Stimulated activated CD8-positive, alpha-beta memory T cell treated with anti-CD3 and anti-CD28 coated beads, Interleukin-15, amount 100 ng/mL, for 24 hours (primary cell): ENCODE measurements around the gene APOBEC4.
"Not testable (repeated sequence)": the region's sequence is repeated elsewhere in the genome, so short reads cannot be mapped to it uniquely, and the experiment has no call there.

ENCODE experiments used
- DNase-seq: peaks from one replicate; pipeline ENCODE4 v3.0.0-alpha.2; 2020; ENCODE audit warnings: low read depth

Gene APOBEC4

GRCh38 chr1:183652547-183653461, at the start of gene APOBEC4:
APOBEC4 (minus strand) TSS chr1:183653316; CDS start chr1:183648781, 4,535 bp downstream.
- no peak for DNase-seq

DNA sequence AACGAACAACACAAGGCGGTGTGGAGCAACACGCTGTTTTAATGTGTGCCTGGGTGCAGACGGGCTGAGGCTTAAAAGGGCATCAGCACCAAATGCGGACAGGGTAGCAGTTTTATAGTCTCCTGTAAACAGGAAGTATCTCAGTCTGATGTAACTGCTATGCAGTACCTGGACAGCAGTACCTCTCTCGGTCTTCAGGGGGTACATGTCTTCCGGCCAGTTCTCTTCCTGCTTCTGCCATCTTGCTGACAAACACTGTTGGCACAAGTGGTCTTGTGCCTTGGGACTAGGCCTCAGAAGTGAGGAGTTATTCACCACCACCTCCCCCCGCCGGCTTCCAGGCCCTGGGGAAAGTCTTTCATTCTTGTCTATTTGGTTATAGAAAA, 49.7 kb upstream of the APOBEC4 start:
- no peak for DNase-seq

DNA sequence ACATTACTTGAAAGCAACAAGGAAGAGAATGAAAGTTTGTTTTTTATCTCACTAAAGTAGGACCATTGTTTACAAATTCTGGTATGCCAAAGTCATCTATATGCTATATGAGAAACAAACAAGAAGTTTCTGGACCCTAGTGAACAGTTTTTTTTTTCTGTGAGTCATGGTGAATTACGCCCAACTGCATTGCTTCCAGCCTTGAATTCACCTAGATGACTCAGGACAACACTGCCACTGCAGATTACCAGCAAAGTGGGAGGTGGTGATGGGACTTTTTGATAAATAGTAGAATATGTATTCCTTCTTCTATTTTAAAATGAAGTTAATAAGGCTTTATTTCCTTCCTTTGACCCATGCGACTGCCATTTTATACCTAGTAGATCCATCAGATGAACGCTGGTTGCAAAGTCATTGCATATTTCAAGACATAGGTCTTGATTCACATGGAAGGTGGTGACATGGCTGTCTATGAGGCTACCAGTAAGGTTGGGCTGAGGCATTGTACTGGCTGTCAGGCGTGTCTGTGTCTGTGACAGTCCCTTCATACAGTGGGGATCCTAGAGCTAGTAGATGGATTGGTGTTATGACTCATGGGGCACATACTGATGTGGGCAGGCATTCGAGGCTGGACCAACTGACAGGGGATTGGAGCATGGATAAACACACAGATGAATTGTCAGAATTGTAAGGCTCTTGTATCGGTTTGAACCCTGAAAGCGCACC, 49.1 kb upstream of the APOBEC4 start:
- no peak for DNase-seq

DNA sequence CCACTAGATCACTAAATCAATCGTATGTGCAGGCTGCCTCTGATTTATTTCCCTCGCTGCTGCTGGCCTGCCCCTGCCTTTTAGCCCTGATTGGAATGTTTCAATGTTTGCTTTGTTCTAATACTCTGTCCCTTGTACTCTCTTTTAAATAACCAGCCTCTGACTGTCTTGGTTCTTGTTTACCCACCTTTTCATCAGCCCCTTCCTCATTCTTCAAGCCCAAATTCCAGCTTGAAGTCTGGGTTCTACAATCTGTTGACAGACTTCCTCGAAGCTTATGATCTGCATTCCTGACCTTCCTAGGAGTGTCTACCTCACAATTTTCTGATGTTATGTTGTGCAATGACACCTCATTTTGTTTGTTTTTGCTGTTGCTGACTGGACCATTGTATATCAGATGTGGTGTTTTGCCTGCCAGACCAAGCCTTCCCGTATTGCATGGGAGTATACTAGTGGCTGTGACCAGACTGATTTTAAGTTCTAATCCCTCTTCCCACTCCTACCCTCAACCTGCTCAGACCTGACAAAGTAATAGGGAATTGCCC, 46.6 kb upstream of the APOBEC4 start:
- no peak for DNase-seq

DNA sequence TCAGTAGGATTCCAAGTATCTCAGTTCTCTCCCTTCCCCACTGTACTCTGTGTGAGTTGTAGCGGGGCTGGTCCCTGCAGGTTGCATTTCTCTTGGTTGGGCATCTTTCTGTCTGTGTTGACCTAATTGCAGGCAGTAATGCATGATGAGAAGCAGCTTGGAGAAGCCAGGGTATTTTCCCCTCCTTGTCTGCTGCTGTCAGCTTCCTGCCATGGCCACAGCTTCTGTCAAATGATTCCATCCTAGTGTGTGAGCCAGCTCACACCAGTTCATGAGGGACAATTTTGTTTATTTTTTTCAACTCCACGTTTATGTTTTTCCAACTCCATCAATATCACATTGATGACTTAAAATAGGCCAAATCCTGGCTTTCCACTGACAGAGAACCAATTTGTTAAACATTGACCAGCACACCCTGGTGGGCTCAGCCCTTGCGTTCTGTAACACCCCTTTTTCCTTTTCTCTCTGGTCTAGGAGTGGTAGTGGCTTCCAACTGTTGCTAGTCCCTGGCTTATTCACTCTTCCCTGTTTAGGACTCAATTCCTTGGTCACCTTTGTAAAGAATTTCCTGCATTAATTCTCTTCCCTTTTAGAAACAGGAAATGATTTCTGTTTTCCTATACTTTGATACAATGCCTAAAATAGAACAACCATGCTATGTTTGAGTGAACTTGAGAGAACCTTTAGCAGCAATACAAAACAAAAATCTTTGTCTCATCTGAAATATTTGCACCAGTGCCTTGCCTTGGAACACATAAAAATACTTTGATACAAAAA, 44.9 kb upstream of the APOBEC4 start:
- no peak for DNase-seq

- no peak for DNase-seq
Observed at GRCh38 chr1:183696981-183697380, 43.9 kb upstream of the APOBEC4 start.

GRCh38 chr1:183694755-183695154, 41.6 kb upstream of the APOBEC4 start:
- DNase-seq, result no peak

GRCh38 chr1:183694066-183694465, 41.0 kb upstream of the APOBEC4 start:
- no peak for DNase-seq

DNA sequence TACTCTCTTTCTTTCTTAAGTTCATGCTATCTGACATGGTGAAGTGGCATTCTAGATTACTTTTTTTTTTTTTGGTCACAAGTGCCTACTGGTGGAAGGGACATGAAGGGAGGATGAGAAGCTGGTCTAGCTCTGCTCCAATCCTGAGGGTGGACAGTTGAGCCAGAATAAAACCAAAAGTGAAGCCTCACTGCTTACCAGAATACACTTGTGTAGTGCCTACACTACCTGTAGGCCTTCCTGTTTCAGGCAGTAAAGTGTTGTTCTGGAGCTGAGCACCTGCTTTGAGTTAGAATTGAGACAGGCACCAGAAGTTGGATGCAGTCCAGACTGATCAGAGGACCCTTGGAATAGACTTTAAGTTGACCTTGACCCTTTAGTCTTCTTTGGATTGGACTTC, 40.4 kb upstream of the APOBEC4 start:
- DNase-seq, result no peak

DNA sequence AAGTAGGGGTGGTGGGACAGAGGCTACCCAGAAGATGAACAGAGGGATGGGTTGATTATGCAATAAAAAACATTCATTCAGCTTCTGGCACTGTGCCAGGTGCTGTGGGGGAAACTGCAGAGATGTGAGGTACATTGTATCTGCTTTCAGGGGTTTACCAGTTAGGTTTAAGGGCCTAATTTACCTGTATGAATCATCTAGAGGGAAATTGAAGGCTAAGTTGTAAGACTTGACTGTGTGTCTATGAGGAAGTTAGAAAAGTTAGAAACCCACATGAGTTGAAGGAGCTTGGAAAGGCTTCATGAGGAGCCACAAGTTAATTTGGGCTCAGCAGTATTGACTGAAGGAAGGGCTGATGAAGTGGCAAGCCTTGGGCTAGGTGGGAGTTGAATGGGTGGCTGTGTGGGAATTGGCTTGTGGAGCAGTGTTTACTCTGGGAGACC, 36.7 kb upstream of the APOBEC4 start:
- no peak for DNase-seq

DNA sequence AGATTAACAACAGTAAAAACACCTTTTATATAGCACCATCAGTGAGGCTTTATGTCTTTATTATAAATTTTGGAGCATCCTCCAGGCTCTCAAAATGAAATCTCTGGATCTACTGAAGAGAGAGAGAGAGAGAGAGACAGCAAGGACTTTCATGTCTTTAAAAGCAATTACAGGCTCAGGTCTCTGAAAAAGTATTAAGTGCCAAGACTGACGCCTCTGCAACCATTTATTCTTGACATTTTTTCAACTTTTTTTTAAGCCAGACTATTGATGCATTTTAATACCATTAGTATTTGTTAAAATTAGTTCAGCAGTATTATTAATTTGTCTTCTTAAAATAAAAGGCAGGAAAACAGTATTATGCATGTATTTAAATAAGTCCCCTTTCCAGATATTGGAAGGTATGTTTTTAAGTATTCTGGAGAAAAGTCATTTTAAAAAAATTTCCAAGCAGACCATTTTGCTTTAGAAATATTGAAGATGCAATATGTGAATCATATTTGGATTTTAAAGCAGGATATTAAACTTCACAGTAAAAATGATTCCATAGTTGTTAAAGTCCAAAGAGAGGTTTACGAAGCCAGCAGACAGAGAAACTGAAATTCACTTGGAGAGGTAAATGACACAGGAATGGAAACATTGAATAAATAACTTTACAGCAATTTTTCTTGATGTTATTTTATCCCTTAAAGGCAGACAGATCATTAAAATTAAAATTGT, 35.4 kb upstream of the APOBEC4 start:
- no peak for DNase-seq

DNA sequence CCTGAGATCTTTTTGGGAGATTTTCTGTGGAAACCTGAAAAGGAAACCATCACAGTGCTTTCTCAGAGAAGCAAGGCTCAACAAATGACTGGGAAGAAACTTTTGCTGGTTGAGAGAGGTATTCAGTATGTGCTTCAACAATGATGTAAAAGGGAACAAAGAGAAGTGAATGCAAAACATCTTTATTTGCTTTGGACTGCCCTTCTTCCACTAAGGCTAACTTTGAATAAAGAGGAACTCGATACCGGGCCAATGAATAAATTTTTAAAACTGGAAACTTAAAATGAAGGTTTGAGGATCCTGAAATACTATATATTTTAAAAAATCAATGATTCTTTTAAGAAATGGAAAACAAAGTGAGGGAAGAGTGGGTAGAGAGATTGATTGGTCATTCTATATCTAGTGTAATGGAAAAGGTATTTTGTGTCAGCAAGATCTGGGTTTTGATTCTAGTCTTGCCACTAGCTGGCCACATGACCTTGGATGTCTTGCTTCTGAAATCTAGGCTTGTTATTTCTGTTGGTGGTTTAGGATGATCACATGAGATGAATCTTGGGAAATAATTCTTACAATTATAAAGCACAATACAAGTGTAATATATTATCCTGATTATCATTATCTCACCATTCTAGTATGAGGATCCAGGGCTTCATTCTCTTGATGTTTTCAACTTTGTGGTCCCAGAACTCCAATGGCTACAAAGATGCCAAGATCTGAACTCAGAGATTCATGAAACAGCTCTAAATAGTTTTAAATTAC, 34.6 kb upstream of the APOBEC4 start:
- DNase-seq, result no peak

GRCh38 chr1:183686229-183686628, 33.1 kb upstream of the APOBEC4 start:
- DNase-seq, result no peak

- no peak for DNase-seq
Observed at GRCh38 chr1:183685112-183685713, 32.1 kb upstream of the APOBEC4 start.

DNA sequence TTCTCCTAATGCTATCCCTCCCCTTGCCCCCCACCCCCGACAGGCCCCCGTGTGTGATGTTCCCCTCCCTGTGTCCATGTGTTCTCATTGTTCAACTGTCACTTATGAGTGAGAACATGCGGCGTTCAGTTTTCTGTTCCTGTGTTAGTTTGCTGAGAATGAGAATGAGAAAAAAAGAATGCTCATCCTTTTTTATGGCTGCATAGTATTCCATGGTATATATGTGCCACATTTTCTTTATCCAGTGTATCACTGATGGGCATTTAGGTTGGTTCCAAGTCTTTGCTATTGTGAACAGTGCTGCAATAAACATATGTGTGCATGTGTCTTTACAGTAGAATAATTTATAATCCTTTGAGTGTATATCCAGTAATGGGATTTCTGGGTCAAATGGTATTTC, 26.2 kb upstream of the APOBEC4 start:
- not testable (repeated sequence) for DNase-seq

DNA sequence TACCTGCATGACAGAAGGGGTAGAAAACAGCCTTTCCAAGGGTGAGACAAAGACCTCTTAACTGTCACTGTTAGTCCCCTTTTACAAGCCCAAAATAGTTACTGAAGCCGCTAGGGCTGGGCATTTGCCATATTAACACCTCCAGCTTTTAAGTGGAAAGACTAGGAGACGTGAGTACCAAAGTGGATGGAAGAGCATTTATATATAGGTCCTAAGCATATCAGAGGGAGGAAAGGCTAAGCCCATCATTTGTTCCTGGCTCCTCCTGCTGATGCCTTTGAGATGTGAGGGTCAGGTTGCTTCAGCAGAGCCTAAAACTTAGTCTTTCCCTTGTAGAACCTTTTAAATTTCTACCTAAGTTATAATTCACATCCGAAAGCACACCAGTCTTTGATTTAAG, 25.7 kb upstream of the APOBEC4 start:
- DNase-seq, result no peak

DNA sequence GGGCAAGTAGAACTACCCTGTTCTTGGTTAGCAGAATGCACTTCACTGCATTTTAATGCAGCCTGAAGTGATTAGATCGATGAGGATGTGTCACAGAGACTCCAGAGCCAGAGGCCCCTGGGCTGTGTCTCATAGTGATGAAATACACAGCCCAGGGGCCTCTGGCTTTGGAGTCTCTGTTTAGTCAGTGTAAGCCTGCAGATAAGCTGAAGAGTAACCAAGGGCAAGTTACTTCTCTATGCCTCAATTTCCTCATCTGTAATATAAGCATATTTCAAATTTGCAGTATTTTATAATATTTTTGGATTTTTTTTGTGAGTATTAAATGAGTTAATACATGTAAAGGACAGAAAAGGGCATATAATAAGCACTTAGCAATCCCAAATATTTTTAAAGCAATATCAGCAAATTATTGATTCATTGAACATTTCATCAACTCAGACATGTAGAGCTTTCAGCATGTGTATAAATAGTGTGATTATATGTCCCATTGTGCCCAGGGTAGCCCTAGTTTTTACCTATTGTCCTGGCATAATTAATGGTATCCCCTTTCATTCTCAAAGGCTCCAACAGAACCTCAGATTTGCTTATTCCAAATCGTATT, 23.6 kb upstream of the APOBEC4 start:
- no peak for DNase-seq

GRCh38 chr1:183675883-183676585, 22.9 kb upstream of the APOBEC4 start:
- no peak for DNase-seq

DNA sequence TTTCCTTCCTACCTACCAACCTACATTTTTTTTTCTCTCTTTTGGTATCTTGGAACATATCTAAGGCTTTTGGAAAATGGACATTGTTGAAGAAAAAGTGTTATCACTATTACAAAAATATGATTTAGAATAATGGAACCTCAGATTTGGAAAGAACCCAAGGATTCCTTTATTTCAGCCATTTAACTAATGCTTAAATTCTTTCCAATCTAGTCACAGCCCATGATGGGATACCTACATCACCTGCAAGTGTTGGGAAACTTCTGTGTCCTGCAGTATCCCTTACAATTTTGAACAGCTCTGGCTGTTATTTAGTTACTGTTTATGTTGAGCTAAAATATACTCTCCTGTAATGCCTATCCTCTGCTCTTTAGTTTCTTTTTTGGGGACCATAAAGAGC, 22.3 kb upstream of the APOBEC4 start:
- DNase-seq, result no peak
